ENCODE data around the gene ZFP57.

ZFP57 gene

DNA sequence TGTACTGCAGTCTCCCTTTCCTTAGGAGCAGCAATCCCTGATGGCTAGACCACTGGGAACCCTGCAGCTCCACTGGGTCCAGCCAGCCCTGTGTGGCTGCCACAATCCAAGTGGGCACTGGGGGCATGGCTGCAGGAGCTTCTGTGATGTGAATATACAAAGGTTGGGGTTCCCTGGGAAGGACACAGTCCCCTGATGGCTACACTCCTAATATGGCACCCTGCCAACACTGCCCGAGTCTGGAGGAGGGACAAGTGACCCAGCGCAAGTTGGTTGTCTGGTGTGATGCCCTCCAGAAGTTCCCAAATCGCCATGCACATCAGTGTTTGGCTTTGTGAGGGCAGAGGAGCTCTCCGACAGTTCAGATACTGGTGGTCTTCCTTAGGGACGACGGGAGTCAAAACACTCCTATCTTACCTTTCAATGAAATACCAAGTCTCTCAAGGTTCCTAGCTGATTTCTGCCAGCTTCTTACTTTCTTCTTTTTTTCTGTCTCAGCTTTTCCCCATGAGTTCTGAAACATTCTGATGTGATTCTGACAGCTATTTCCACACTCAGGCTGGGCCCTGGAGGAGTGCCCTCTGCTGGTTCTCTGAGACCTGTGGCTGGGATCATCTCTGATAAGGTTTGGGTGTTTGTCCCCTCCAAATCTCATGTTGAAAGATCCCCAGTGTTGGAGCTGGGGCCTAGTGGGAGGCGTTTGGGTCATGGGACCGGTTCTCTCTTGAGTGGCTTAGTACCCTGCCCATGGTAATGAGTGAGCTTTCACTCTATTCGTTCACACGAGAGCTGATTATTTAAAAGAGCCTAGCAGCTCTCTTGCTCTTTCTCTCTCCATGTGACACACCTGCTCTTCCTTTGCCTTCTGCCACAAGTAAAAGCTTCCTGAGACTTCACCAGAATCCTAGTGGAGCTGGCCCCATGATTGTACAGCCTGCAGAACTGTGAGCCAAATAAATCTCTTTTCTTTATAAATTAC, 15.5 kb upstream of the ZFP57 start:
- no peak overlapping the region for H3K4me3 ChIP-seq (ENCODE audit: low read depth, low read length)
- TF ChIP-seq CTCF (IDR thresholded peaks at IDR 0.05; ENCODE audit: low read depth, low read length) = peak; percentile 37
- no peak for DNase-seq (ENCODE audit: low read depth, low spot score)
- in situ Hi-C loops (cut with HindIII; ENCODE audit: low sequenced_read_pairs) = no loop called here

DNA sequence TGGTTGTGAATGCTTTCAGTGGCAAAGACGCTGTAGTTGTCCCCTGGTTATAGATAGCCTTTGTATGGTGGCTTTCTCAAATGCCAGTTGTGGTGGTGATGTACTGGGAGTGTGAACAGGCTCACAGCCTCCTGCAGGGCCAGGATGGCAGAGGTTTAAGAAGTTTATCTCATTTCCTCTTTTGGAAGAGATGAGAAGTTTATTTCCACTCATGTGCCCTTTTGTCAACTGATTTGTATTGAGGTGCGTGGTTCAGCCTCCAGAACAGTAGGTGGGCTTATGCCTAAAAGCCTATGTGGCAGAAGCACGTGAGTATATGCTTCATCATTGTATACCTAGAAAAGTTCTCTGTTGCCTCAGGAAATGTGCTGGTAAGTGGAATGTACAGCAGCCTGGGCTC, 13.7 kb upstream of the ZFP57 start:
- in situ Hi-C loops (cut with HindIII; ENCODE audit: low sequenced_read_pairs) = no loop called here
- no peak for TF ChIP-seq CTCF (IDR thresholded peaks at IDR 0.05; ENCODE audit: low read depth, low read length)
- no peak for DNase-seq (ENCODE audit: low read depth, low spot score)
- no peak overlapping the region for H3K4me3 ChIP-seq (ENCODE audit: low read depth, low read length)

GRCh38 chr6:29685718-29686326, 4.9 kb upstream of the ZFP57 start:
- DNase-seq (ENCODE audit: low read depth, low spot score) = no peak
- in situ Hi-C loops (cut with HindIII; ENCODE audit: low sequenced_read_pairs) = no loop called here
- H3K4me3 ChIP-seq (ENCODE audit: low read depth, low read length) = no peak overlapping the region
- TF ChIP-seq CTCF (IDR thresholded peaks at IDR 0.05; ENCODE audit: low read depth, low read length) = no peak

GRCh38 chr6:29681811-29682210, 859 bp upstream of the ZFP57 start:
- in situ Hi-C loops (cut with HindIII; ENCODE audit: low sequenced_read_pairs) = no loop called here
- DNase-seq (ENCODE audit: low read depth, low spot score) = no peak
- TF ChIP-seq CTCF (IDR thresholded peaks at IDR 0.05; ENCODE audit: low read depth, low read length) = no peak
- no peak overlapping the region for H3K4me3 ChIP-seq (ENCODE audit: low read depth, low read length)

DNA sequence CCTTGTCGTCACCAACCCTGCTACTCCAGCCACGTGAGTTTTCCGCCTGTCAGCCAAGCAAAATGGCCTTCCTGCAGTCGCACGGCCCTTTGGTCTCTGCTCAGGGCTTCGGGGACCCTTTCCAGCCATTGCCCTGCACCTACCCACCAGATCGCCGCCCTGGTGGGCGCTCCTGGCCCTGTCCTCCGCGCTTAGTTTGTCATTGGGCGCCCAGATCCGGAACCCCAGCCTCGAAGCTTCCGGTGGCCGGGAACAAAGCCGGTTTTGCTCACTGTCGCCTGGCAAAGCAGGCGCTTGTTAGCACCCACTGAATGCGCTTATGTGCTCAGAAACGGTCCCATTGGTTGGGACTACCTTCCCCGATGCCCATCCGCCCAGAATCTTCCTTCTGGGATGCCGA, 536 bp downstream of the ZFP57 start:
- no peak for TF ChIP-seq CTCF (IDR thresholded peaks at IDR 0.05; ENCODE audit: low read depth, low read length)
- in situ Hi-C loops (cut with HindIII; ENCODE audit: low sequenced_read_pairs) = no loop called here
- DNase-seq (ENCODE audit: low read depth, low spot score) = no peak
- no peak overlapping the region for H3K4me3 ChIP-seq (ENCODE audit: low read depth, low read length)

- H3K4me3 ChIP-seq (ENCODE audit: low read depth, low read length) = no peak overlapping the region
Observed at GRCh38 chr6:29679962-29680361, 990 bp downstream of the ZFP57 start.

More at GRCh38 chr6:29679962-29680361, 990 bp downstream of the ZFP57 start:
- in situ Hi-C loops (cut with HindIII; ENCODE audit: low sequenced_read_pairs) = no loop called here
- no peak for TF ChIP-seq CTCF (IDR thresholded peaks at IDR 0.05; ENCODE audit: low read depth, low read length)
- DNase-seq (ENCODE audit: low read depth, low spot score) = no peak
